Mesenchymal stem cell (in vitro differentiated cells and primary cell): ENCODE data around the gene PPM1M.

Source experiments
- DNase-seq: peaks from one replicate; pipeline ENCODE4 v3.0.0-alpha.2; 2013
- H2AFZ ChIP-seq: one replicate; pipeline ENCODE4 v1.6.1; 2013; ENCODE audit warnings: low read depth, mild to moderate bottlenecking, control low read depth, inconsistent platforms, low read length, moderate library complexity
- H2AK5ac ChIP-seq: 2 replicates; pipeline ENCODE4 v1.6.1; 2013; ENCODE audit warnings: low read length, moderate library complexity, mild to moderate bottlenecking, inconsistent platforms; ENCODE audit not compliant: severe bottlenecking
- H2BK120ac ChIP-seq: one replicate; pipeline ENCODE4 v1.6.1; 2013; ENCODE audit warnings: low read depth, mild to moderate bottlenecking, inconsistent platforms, low read length, moderate library complexity
- H2BK12ac ChIP-seq, 2 experiments: one replicate each; pipeline ENCODE4 v1.6.1; 2013; ENCODE audit warnings: inconsistent platforms in 2 of 2, low read length in 2 of 2, mild to moderate bottlenecking in 2 of 2, moderate library complexity in 2 of 2, control low read depth in 1 of 2
- H2BK15ac ChIP-seq: one replicate; pipeline ENCODE4 v1.6.1; 2013; ENCODE audit warnings: mild to moderate bottlenecking, low read depth, inconsistent platforms; ENCODE audit not compliant: poor library complexity, severe bottlenecking
- H2BK5ac ChIP-seq: 2 replicates; pipeline ENCODE4 v1.6.1; 2013; ENCODE audit warnings: low read depth, mild to moderate bottlenecking, low read length, control low read depth, inconsistent platforms; ENCODE audit not compliant: poor library complexity, severe bottlenecking
- H3K14ac ChIP-seq, 2 experiments: one replicate each; pipeline ENCODE4 v1.6.1; 2013; ENCODE audit warnings: inconsistent platforms in 2 of 2, low read length in 2 of 2, control low read depth in 1 of 2, mild to moderate bottlenecking in 1 of 2, moderate library complexity in 1 of 2
- H3K18ac ChIP-seq, 2 experiments: one replicate each; pipeline ENCODE4 v1.6.1; 2013; ENCODE audit warnings: inconsistent platforms in 2 of 2, low read length in 2 of 2, control low read depth in 1 of 2, low read depth in 1 of 2, mild to moderate bottlenecking in 1 of 2
- H3K23ac ChIP-seq, 2 experiments: one replicate each; pipeline ENCODE4 v1.6.1; 2013; ENCODE audit warnings: inconsistent platforms in 2 of 2, low read length in 2 of 2, mild to moderate bottlenecking in 2 of 2, moderate library complexity in 2 of 2, control low read depth in 1 of 2
- H3K27ac ChIP-seq: 2 replicates; pipeline ENCODE4 v1.5.1; 2013; ENCODE audit warnings: mild to moderate bottlenecking, moderate library complexity, low read length, control low read depth, inconsistent platforms; ENCODE audit not compliant: poor library complexity, severe bottlenecking
- H3K27me3 ChIP-seq, 2 experiments: 2 replicates each; pipeline versions ENCODE4 v1.6.1 to v1.7.0; 2013; ENCODE audit warnings: low read length in 2 of 2, mild to moderate bottlenecking in 2 of 2, moderate library complexity in 2 of 2, control low read depth in 1 of 2, inconsistent platforms in 1 of 2; ENCODE audit not compliant: control insufficient read depth in 1 of 2, insufficient read depth in 1 of 2
- H3K36me3 ChIP-seq, 2 experiments: 2 replicates each; pipeline versions ENCODE4 v1.6.1 to v1.7.0; 2013; ENCODE audit warnings: low read length in 2 of 2, control low read depth in 1 of 2, inconsistent platforms in 1 of 2, low read depth in 1 of 2, mild to moderate bottlenecking in 1 of 2; ENCODE audit not compliant: insufficient read depth in 2 of 2, control insufficient read depth in 1 of 2
- H3K4ac ChIP-seq, 2 experiments: one replicate each; pipeline ENCODE4 v1.6.1; 2013; ENCODE audit warnings: inconsistent platforms in 2 of 2, low read length in 2 of 2, mild to moderate bottlenecking in 2 of 2, moderate library complexity in 2 of 2, control low read depth in 1 of 2, low read depth in 1 of 2
- H3K4me1 ChIP-seq: 2 replicates; pipeline ENCODE4 v1.6.1; 2013; ENCODE audit warnings: low read depth, low read length, control low read depth; ENCODE audit not compliant: control insufficient read depth, insufficient read depth
- H3K4me2 ChIP-seq: 2 replicates; pipeline ENCODE4 v1.6.1; 2013; ENCODE audit warnings: low read length, mild to moderate bottlenecking, inconsistent platforms; ENCODE audit not compliant: poor library complexity, severe bottlenecking
- H3K4me3 ChIP-seq, 2 experiments: 2 replicates each; pipeline versions ENCODE4 v1.5.1 to v1.7.0; 2013; ENCODE audit warnings: low read length in 2 of 2, mild to moderate bottlenecking in 2 of 2, control low read depth in 1 of 2, low read depth in 1 of 2; ENCODE audit not compliant: insufficient read depth in 1 of 2
- H3K79me1 ChIP-seq: replicated peaks from 2 replicates; pipeline ENCODE4 v1.6.1; 2013; ENCODE audit warnings: mild to moderate bottlenecking, control low read depth, low read length, inconsistent platforms; ENCODE audit not compliant: poor library complexity, severe bottlenecking
- H3K9ac ChIP-seq: 2 replicates; pipeline ENCODE4 v1.7.0; 2013; ENCODE audit warnings: mild to moderate bottlenecking, low read length, moderate library complexity
- H3K9me3 ChIP-seq: 2 replicates; pipeline ENCODE4 v1.7.0; 2013; ENCODE audit warnings: mild to moderate bottlenecking, low read length; ENCODE audit not compliant: control insufficient read depth
- H4K8ac ChIP-seq: one replicate; pipeline ENCODE4 v1.6.1; 2013; ENCODE audit warnings: inconsistent platforms, mild to moderate bottlenecking, low read length, moderate library complexity
- H4K91ac ChIP-seq: one replicate; pipeline ENCODE4 v1.6.1; 2013; ENCODE audit warnings: mild to moderate bottlenecking, low read length, inconsistent platforms
- WGBS: methylation state at CpG from one replicate; pipeline ENCODE4 v1.1.7; 2013; ENCODE audit warnings: mixed read lengths; 5-methylcytosine and 5-hydroxymethylcytosine counted together

Gene PPM1M

DNA sequence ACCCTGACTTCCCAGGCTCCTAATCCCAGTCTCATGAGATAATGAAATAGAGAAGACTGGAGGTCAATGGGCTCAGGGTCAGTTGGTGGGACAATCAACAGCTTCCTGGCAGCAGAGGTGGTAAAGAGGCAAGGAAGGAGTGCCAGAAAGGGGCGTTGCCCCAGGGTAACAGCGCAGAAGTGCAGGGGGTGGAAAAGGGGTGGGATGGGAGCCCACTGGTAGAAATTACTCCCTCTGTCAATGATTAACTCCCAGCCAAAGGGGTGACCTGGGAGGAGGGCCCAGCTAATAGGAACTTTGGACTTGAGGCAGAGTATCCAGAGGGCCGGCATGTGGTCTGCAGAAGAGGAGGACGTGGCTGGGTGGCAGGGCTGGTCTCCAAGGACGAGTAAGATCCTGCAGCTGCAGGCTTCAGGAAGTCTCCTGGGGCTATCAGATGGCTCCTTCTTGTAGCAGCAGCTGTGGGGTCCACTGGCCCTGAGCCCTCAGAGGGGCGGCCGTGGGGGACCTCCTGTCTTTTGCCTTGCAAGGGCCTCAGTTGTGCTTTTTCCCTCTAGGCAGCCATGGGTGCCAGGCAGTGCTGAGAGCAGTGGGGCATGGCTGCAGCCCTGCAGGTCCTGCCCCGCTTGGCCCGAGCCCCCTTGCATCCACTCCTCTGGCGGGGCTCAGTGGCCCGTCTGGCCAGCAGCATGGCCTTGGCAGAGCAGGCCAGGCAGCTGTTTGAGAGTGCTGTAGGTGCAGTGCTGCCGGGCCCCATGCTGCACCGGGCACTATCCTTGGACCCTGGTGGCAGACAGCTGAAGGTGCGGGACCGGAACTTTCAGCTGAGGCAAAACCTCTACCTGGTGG is 44.4 kb downstream of the PPM1M start:
- Histone ChIP-seq H4K91ac (no peak overlapping the region), H3K18ac (no peak overlapping the region), H3K4ac (no peak overlapping the region), H3K4me3 (no peak overlapping the region), H3K4me2 (peak overlapping the region; percentile 20), H2BK5ac (no peak overlapping the region), H4K8ac (no peak overlapping the region), H3K27me3 (no peaks in the 10 kb centered on the region), H3K23ac (no peak overlapping the region), H2BK120ac (no peak overlapping the region), H3K79me1 (peaks cover 33% of the 10 kb centered on the region), H3K9me3 (no peaks in the 10 kb centered on the region), H3K9ac (no peak overlapping the region), H2BK12ac (no peak overlapping the region), H3K4me1 (peaks cover 24% of the 10 kb centered on the region), H3K27ac (no peak overlapping the region), H2BK15ac (no peak overlapping the region), H2AK5ac (no peak overlapping the region), H3K36me3 (peaks cover 30 to 46% of the 10 kb centered on the region in 2 experiments), H3K14ac (no peak overlapping the region), H2AFZ (no peak overlapping the region)
- WGBS, result 92% methylated on average over 15 of the region's 15 CpGs
- no peak for DNase-seq

DNA sequence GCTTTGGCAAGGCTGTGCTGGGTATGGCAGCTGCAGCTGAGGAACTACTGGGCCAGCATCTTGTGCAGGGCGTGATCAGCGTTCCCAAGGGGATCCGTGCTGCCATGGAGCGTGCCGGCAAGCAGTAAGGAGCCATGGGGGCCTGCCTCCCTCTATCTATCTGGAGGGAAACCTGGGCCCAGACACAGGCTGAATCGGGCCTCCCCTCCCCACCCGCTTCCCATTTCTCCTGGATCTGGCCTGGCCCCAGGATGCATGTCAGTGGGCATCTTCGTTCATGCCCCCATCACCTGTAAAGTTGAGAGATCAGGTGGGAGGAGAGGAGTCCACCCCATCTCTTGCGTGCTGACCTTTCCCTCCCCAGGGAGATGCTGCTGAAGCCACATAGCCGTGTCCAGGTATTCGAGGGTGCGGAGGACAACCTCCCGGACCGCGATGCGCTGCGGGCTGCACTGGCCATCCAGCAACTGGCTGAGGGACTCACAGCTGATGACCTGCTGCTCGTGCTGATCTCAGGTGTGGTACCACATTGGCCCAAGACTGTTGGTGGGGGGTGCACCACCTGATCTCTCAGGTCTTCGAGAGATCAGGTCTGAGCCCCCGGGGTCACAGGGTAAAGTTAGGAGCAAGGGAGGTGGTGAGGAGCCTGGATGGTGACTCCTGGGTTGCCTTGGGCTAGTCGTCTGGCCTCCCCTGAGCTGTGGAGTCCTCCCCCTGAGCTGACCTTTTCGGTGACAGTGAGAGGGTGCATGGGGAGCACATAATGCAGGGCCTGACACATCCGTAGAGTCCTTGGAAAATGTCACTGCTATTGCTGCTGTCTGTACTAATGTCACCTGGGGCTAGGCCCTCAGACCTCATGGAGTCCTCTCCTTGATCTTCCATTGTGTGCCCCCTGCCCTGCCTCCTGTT is 45.3 kb downstream of the PPM1M start:
- Histone ChIP-seq H2BK120ac (no peak overlapping the region), H2BK12ac (no peak overlapping the region), H3K27ac (no peak overlapping the region), H3K4ac (no peak overlapping the region), H3K18ac (no peak overlapping the region), H4K8ac (no peak overlapping the region), H3K4me1 (peaks cover 24% of the 10 kb centered on the region), H3K9ac (no peak overlapping the region), H4K91ac (no peak overlapping the region), H3K27me3 (no peaks in the 10 kb centered on the region), H2BK5ac (no peak overlapping the region), H3K36me3 (peaks cover 30 to 54% of the 10 kb centered on the region in 2 experiments), H3K4me2 (no peak overlapping the region), H2BK15ac (no peak overlapping the region), H3K23ac (no peak overlapping the region), H3K9me3 (no peaks in the 10 kb centered on the region), H3K4me3 (no peak overlapping the region), H3K79me1 (peaks cover 33% of the 10 kb centered on the region), H2AK5ac (no peak overlapping the region), H2AFZ (no peak overlapping the region), H3K14ac (no peak overlapping the region)
- 91% methylated on average over 23 of the region's 23 CpGs for WGBS
- no peak for DNase-seq

DNA sequence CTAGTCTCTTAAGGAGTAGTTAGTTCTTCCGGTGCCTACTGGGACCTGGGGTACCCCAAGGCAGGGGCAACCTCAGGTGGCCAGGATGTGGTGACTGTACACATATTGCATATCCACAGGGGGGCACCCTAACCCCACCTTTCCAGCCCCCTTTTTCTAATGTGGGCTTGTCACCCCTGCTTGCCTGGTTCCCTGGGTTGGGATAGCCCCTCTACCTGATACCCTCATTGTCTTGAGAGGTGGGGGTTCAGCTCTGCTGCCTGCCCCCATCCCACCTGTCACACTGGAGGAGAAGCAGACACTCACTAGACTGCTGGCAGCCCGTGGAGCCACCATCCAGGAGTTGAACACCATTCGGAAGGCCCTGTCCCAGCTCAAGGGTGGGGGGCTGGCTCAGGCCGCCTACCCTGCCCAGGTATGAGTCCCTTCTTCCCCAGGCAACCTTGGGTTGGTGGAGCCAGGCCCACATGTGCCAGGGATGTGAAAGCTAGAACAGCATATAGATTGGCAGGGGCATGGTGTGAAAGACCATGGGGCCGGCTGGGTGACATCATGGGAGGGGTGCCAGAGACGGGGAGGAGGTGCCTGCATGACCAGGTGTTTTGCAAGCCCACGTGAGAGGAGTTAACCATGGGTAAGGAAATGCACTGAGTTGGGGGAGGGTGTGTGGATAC is 46.1 kb downstream of the PPM1M start:
- WGBS, result 83% methylated on average over 7 of the region's 7 CpGs

More for the DNA sequence above, 46.1 kb downstream of the PPM1M start:
- no peaks in the 10 kb centered on the region for H3K27me3 ChIP-seq
- peaks cover 21% of the 10 kb centered on the region for H3K4me1 ChIP-seq
- no peak overlapping the region for H3K18ac ChIP-seq
- H2BK5ac ChIP-seq, result no peak overlapping the region
- peaks cover 30 to 59% of the 10 kb centered on the region in 2 experiments for H3K36me3 ChIP-seq
- no peak overlapping the region for H2BK15ac ChIP-seq
- no peaks in the 10 kb centered on the region for H3K9me3 ChIP-seq
- no peak overlapping the region for H3K4me2 ChIP-seq
- H2BK120ac ChIP-seq, result no peak overlapping the region
- no peak overlapping the region for H3K14ac ChIP-seq
- no peak overlapping the region for H3K4me3 ChIP-seq
- H2BK12ac ChIP-seq, result no peak overlapping the region
- H3K4ac ChIP-seq, result no peak overlapping the region
- H4K8ac ChIP-seq, result no peak overlapping the region
- no peak overlapping the region for H3K23ac ChIP-seq
- H3K9ac ChIP-seq, result no peak overlapping the region
- H3K79me1 ChIP-seq, result peaks cover 35% of the 10 kb centered on the region
- no peak overlapping the region for H4K91ac ChIP-seq
- DNase-seq, result peak; percentile 29
- no peak overlapping the region for H3K27ac ChIP-seq
- no peak overlapping the region for H2AK5ac ChIP-seq
- H2AFZ ChIP-seq, result no peak overlapping the region
